ENCODE data around the gene ZNF177. TPM values are rescaled to one million over a fixed set of nuclear protein-coding genes. Genes with fewer than 3 reads are reported as not detected.

Gene ZNF177
- total RNA-seq, 4 donors from 2014 or later = 0.38 to 1.5 (median 1.1) TPM; not detected in 1

DNA sequence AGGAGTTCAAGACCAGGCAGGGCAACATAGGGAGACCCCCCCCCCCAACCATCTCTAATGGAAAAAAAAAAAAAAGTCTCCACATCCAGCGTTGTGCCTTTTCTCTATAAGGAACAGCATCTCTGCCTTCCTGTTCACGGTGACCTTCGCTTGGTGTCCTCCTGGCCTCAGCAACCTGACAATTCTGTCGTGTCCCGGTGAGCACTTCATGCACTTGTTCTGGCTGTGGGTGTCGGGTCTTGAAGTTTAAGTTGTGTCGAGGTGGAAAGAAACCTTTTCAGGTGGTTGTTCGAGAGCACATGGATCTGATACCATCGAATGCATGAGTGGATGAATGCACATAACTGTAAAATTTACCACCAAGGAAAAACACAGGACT, 38.2 kb upstream of the ZNF177 start:
- H3K4me3 ChIP-seq (ENCODE audit: low read depth, poor library complexity, severe bottlenecking) = peak overlapping the region; percentile 92
- no peak for TF ChIP-seq POLR2A (IDR thresholded peaks at IDR 0.05)
- TF ChIP-seq, protein P1, sequence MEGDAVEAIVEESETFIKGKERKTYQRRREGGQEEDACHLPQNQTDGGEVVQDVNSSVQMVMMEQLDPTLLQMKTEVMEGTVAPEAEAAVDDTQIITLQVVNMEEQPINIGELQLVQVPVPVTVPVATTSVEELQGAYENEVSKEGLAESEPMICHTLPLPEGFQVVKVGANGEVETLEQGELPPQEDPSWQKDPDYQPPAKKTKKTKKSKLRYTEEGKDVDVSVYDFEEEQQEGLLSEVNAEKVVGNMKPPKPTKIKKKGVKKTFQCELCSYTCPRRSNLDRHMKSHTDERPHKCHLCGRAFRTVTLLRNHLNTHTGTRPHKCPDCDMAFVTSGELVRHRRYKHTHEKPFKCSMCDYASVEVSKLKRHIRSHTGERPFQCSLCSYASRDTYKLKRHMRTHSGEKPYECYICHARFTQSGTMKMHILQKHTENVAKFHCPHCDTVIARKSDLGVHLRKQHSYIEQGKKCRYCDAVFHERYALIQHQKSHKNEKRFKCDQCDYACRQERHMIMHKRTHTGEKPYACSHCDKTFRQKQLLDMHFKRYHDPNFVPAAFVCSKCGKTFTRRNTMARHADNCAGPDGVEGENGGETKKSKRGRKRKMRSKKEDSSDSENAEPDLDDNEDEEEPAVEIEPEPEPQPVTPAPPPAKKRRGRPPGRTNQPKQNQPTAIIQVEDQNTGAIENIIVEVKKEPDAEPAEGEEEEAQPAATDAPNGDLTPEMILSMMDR (IDR thresholded peaks at IDR 0.05) = no peak
- 40 to 48% methylated on average over 9 of the region's 9 CpGs for WGBS, 2 donors
- intact Hi-C loops (cut with DNase I; ENCODE audit: low total_unique reads) = no loop called here
- no peak for DNase-seq (ENCODE audit: low spot score in 2 of 2)

DNA sequence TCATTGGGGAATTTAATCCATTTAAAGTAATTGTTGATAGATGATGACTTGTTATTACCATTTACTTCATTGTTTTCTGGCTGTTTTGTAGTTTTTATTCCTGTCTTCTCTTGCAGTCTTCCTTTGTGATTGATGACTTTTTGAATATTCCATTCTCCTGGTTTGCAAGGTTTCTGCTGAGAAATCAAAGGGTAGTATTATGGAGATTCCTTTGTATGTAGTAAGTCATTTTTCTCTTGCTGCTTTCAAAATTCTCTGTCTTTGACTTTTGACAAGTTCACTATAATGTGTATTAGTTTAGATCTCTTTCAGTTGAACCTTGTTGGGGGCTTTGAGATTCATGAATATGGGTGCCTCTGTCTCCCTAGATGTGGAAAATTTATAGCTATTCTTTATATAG, 32.8 kb upstream of the ZNF177 start:
- intact Hi-C loops (cut with DNase I; ENCODE audit: low total_unique reads) = no loop called here
- no peak for TF ChIP-seq POLR2A (IDR thresholded peaks at IDR 0.05)
- TF ChIP-seq, protein P1 (IDR thresholded peaks at IDR 0.05) = no peak

DNA sequence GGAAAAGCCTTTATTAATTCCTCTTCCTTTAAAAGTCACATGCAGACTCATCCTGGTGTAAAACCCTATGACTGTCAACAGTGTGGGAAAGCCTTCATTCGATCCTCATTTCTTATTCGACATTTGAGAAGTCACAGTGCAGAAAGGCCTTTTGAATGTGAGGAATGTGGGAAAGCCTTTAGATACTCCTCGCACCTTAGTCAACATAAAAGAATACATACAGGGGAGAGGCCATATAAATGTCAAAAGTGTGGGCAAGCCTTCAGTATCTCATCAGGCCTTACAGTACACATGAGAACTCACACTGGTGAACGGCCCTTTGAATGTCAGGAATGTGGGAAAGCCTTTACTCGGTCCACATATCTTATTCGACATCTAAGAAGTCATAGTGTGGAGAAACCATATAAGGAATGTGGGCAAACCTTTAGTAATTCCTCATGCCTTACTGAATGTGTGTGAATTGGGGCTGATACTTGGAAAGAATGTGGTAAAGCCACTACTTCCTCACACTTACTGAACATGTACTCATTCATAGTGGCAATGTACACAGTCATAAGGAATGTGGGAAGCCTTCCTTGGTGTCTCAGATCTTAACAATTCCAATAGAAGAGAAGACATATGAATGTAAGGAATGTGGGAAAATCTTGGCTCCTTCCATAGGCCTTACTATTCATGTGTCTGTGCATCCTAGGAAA, 20.1 kb upstream of the ZNF177 start:
- 96 to 98% methylated on average over 6 of the region's 6 CpGs for WGBS, 2 donors
- intact Hi-C loops (cut with DNase I; ENCODE audit: low total_unique reads) = no loop called here
- no peak overlapping the region for H3K4me3 ChIP-seq (ENCODE audit: low read depth, poor library complexity, severe bottlenecking)
- TF ChIP-seq, protein P1 (IDR thresholded peaks at IDR 0.05) = no peak
- no peak for TF ChIP-seq POLR2A (IDR thresholded peaks at IDR 0.05)
- DNase-seq (ENCODE audit: low spot score in 2 of 2) = no peak

More for the DNA sequence above, 32.8 kb upstream of the ZNF177 start:
- H3K4me3 ChIP-seq (ENCODE audit: low read depth, poor library complexity, severe bottlenecking) = no peak overlapping the region
- DNase-seq (ENCODE audit: low spot score in 2 of 2) = no peak

DNA sequence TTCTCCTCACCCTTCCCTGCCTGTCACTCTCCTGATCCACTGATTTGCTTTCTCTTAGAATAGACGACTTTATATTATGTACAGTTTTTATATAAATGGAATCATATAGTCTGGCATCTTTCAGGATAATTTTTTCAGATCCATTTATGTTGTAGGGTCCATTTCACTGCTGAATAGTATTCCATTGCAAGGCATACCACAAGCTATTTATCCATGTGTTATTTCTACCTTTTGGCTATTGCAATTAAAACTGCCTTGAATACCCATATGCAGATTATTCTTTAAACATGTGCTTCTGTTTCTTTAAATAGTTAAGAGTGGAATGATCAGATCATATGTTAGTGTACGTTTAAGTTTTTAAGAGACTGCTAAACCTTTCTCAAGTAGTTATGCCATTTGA, 17.8 kb upstream of the ZNF177 start:
- TF ChIP-seq, protein P1 (IDR thresholded peaks at IDR 0.05) = no peak
- TF ChIP-seq POLR2A (IDR thresholded peaks at IDR 0.05) = no peak
- DNase-seq (ENCODE audit: low spot score in 2 of 2) = no peak
- H3K4me3 ChIP-seq (ENCODE audit: low read depth, poor library complexity, severe bottlenecking) = no peak overlapping the region
- 98 to 100% methylated on average over 2 of the region's 2 CpGs for WGBS, 2 donors
- intact Hi-C loops (cut with DNase I; ENCODE audit: low total_unique reads) = no loop called here

DNA sequence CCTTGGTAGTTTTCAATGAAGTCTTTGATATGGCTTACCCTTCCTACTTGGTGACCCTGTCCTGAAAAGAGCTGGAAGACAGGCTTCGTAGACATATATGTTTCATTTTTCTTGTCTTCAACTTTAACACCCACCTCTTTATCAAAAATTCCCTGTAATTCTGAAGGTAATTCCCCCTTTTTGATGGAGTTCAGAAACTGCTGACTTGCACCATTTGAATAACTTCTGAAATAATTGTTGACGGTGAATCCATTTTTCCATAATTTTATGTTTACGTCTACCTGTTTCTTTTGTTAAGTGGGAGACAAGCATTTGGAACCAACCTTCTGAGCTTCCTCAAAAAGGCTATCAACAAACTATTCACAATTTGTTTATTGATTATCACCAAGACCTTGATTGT, 14.6 kb upstream of the ZNF177 start:
- H3K4me3 ChIP-seq (ENCODE audit: low read depth, poor library complexity, severe bottlenecking) = no peak overlapping the region
- intact Hi-C loops (cut with DNase I; ENCODE audit: low total_unique reads) = no loop called here
- TF ChIP-seq, protein P1 (IDR thresholded peaks at IDR 0.05) = no peak
- TF ChIP-seq POLR2A (IDR thresholded peaks at IDR 0.05) = no peak
- WGBS, 2 donors = 97% methylated on average over 3 of the region's 3 CpGs
- DNase-seq (ENCODE audit: low spot score in 2 of 2) = no peak

DNA sequence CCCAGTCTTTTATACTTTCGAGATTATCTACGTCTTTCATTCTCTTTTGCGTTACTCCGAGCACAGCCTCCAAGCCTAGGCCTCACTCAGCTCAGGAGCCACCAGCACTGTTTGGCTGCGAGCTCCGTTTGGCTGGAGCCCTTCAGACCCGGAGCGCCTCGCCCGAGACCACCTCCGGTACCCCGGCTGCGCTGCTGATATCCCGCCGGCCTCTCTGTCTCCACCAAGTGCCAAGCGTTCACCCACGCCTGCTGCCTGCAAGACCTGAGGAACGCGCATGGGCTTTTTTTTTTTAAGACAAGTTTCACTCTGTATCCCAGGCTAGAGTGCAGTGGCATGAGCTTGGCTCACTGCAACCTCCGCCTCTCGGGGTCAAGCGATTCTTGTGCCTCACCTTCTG, 14.1 kb upstream of the ZNF177 start:
- intact Hi-C loops (cut with DNase I; ENCODE audit: low total_unique reads) = no loop called here
- no peak for DNase-seq (ENCODE audit: low spot score in 2 of 2)
- 98% methylated on average over 22 of the region's 22 CpGs for WGBS, 2 donors
- no peak overlapping the region for H3K4me3 ChIP-seq (ENCODE audit: low read depth, poor library complexity, severe bottlenecking)
- TF ChIP-seq POLR2A (IDR thresholded peaks at IDR 0.05) = no peak

Data from lower leg skin (tissue), 4 donors.